Endothelial cell of hepatic sinusoid (primary cell): ENCODE results near the gene PRPSAP1.
"Not testable (repeated sequence)": the region's sequence is repeated elsewhere in the genome, so short reads cannot be mapped to it uniquely, and the experiment has no call there.

Experiments used
- in situ Hi-C: cut with HindIII; loops from 2 replicates; pipeline ENCODE4 v1.10.0; 2017; ENCODE audit warnings: low sequenced_read_pairs

PRPSAP1 gene

GRCh38 chr17:76329664-76330063 is 24.1 kb downstream of the PRPSAP1 start:
- in situ Hi-C loops, result loop anchor here (5.0 kb wide), 1 partner anchor 113 kb away; no protein-coding TSS in a partner anchor

- in situ Hi-C loops, result no loop called here
These were observed 26.0 kb downstream of the PRPSAP1 start for GRCh38 chr17:76327696-76328095.

GRCh38 chr17:76326306-76326705 is 27.4 kb downstream of the PRPSAP1 start:
- in situ Hi-C loops, result no loop called here

- in situ Hi-C loops, result no loop called here
These were observed 35.1 kb downstream of the PRPSAP1 start for GRCh38 chr17:76318586-76318985.

- in situ Hi-C loops, result no loop called here
These were observed 36.2 kb downstream of the PRPSAP1 start for GRCh38 chr17:76317535-76317934.

GRCh38 chr17:76314392-76315227 is 39.1 kb downstream of the PRPSAP1 start:
- in situ Hi-C loops, result loop anchor here (5.0 kb wide), 1 partner anchor 38 kb away; the partner anchor contains the start of gene PRPSAP1

GRCh38 chr17:76312735-76313134 is 41.0 kb downstream of the PRPSAP1 start:
- in situ Hi-C loops, result loop anchor here (5.0 kb wide), 1 partner anchor 40 kb away; the partner anchor contains the start of gene PRPSAP1

- in situ Hi-C loops, result no loop called here
These were observed 44.3 kb downstream of the PRPSAP1 start for GRCh38 chr17:76309461-76309860.

- in situ Hi-C loops, result no loop called here
These were observed 45.8 kb downstream of the PRPSAP1 start, which contains the start of gene QRICH2 for GRCh38 chr17:76307966-76308338. QRICH2 (minus strand) TSS chr17:76308276; CDS start chr17:76307998, 278 bp downstream.

- in situ Hi-C loops, result no loop called here
These were observed 46.3 kb downstream of the PRPSAP1 start for GRCh38 chr17:76307299-76307965.

GRCh38 chr17:76305135-76305454 is 48.6 kb downstream of the PRPSAP1 start:
- in situ Hi-C loops, result not testable (repeated sequence)

- in situ Hi-C loops, result no loop called here
These were observed 49.2 kb downstream of the PRPSAP1 start for GRCh38 chr17:76304226-76305134.

- in situ Hi-C loops, result no loop called here
These were observed 56.3 kb downstream of the PRPSAP1 start for GRCh38 chr17:76297436-76297835.

- in situ Hi-C loops, result no loop called here
These were observed 56.8 kb downstream of the PRPSAP1 start for GRCh38 chr17:76296889-76297288.

- in situ Hi-C loops, result no loop called here
These were observed 57.5 kb downstream of the PRPSAP1 start for GRCh38 chr17:76296186-76296585.

GRCh38 chr17:76293106-76293505 is 60.6 kb downstream of the PRPSAP1 start:
- in situ Hi-C loops, result no loop called here

GRCh38 chr17:76292567-76292966 is 61.1 kb downstream of the PRPSAP1 start:
- in situ Hi-C loops, result no loop called here

- in situ Hi-C loops, result no loop called here
These were observed 71.9 kb downstream of the PRPSAP1 start for GRCh38 chr17:76281573-76282371.

- in situ Hi-C loops, result no loop called here
These were observed 73.1 kb downstream of the PRPSAP1 start for GRCh38 chr17:76280650-76281049.

GRCh38 chr17:76279742-76280287 is 73.9 kb downstream of the PRPSAP1 start:
- in situ Hi-C loops, result no loop called here
